DMS53 treated with DMSO at 0.1 percent for 48 hours (cell line): ENCODE results near the gene AXDND1.

ENCODE experiments used
- DNase-seq: peaks from one replicate; lab custom pipeline; 2025; ENCODE audit not compliant: unreplicated experiment; lab: John Stamatoyannopoulos, UW

The AXDND1 gene

DNA sequence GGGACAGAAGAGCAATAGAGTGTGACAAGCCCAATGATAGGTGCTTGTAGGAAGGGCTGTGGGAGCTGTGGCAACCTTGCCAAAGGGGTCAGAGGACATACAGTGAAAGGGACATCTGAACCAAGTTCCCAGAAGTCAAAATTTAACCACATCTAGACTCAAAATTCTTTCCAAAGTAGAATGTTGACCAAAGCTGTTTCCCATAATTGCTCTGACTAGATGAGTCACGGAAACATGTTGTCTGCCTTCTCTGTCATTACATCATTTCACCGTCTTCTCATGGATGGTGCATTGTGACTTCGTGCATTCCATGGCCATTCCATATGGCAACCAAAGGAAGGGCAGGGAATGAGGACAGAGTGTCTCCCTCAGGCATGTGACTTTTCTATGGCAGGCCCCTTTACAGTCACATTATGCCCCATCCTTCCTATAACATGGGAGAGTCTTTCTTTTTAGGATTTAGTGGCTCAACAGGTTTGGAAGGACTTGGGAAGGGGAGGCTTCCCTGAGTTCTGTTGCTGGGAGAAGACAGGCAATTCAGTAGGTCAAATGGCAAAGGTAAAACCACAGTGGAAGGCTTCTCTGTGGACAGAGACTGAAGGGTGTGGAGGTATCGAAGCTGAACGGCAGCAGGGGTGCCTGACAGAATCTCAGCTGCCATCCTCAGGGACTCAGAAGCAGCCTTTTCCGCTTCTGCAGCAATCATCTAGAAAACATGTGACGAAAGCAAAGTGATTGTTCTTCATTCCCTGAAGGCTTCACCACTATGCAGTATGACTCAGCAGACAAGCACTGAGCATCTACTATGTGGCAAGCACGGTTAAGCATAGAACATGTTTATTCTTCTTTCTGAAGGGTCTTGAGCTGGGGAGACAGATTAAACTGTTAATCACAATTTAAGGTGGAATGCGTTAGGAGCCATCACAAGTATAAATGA is 185.2 kb downstream of the AXDND1 start:
- no peak for DNase-seq

DNA sequence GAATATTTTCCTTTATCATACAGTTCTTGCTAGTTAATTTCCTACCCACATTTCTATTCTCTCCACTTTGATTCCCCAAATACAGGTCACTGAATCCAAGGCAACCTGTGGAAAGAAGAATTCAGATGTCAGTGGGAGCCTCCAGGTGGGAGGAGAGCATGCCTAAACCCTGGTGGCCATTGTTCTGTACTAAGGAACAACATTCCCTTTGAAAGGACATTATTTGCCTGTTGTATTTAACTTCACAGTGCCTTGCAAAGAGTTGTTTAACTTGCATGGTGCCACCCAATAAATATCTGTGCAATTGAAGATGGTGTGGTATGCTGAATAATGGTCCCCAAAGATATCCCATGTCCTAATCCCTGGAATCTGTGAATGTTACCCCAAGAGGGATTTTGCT is 188.7 kb downstream of the AXDND1 start:
- no peak for DNase-seq

DNA sequence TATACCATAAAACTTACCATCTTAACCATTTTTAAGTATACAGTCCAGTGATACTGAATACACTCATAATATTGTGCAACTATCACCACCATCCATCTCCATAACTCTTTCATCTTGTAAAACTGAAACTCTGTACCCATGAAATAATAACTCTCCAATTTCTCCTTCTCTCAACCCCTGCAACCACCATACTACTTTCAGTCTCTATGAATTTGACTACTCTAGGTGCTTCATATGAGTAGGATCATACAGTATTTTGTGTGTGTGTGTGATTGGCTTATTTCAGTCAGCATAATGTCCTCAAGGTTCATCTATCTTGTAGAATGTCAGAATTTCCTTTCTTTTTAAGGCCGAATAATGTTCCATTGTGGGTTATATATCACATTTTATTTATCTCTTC is 192.3 kb downstream of the AXDND1 start:
- no peak for DNase-seq

DNA sequence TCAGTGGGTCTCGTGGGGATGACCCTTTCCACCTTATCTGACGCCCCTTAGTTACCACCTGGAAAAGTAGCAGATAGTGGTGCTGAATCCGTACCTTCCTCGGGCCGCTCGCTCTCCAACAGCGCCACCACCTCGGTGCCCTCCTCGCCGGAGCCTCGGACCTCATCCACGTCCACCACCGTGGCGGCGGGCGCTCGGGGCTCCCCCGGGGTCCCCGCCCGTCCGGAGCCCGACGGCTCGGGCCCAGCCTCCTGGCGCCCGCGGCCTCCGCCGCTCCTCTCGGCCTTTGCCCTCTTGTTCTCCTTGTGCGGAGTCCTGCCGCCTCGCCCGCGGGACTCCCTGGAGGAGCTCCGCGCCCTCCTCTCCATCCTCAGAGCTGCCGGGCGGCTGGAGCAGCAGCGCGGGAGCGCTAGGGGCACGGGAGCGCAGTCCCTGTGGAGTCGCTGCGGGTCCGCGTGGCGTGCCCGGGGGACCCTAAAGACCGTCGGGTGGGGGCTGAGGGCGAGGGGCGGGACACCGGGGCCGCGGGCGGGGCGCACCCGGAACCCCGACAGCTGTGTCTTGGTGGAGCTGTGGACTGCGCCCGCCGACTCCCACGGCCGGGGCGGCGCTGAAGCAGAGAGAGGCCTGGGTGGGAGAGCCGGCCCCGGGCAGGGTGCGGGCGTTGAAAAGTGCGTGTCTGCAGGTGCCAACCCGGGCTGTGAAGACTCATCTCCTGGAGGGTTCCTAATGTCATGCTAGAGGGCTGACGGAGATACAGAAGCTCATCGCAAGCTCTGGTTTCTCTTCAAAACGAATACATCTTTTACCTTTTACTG is 209.9 kb downstream of the AXDND1 start, which contains the start of gene NPHS2:
Gene NPHS2, minus strand, starts transcription at position 452 of the 818 bp plus-strand sequence. Its CDS starts 84 bp downstream, at position 368.
- DNase-seq: no peak

DNA sequence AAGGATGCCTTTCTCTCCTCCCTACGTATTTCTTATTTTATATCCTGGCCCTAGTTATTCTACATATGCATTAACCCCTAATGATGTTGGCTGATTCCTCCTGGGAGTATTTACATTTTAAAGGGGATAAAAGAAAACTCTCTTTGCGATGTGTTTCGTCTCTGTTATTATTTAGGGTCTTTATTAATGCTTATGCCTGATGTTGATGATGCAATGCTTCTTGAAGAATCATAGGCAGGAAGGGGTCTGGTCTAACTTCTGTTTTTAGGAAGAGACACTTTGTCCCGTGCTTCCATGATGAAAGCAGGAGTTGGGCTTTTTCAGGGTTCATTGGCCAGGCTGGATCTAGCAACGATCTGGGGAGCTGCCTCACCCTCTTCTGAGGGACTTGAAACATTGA is 210.7 kb downstream of the AXDND1 start:
- DNase-seq: no peak

DNA sequence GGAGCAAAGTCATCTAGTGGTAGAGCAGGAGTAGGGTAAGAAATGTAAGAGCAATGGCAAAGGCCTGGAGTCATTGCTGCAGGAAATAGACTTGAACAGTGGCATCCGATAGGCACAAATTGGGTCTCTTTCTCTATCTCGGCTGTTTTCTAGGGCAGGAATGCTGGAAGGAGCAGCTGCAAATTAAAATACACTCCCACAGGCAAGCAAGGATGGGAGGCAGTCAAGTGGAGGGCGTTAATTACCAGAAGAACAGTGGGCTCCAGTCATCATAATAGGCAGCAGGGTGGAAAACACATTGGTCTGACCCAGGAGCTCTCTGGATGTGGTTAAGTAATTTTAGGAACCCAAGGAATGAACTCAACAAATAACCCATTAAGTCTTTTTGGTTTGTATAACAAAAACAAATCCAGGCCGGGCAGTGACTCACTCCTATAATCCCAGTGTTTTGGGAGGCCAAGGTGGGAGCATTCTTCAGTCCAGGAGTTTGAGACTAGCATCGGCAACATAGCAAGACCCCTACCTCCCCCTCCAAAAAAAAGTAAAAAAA is 218.1 kb downstream of the AXDND1 start:
- no peak for DNase-seq

DNA sequence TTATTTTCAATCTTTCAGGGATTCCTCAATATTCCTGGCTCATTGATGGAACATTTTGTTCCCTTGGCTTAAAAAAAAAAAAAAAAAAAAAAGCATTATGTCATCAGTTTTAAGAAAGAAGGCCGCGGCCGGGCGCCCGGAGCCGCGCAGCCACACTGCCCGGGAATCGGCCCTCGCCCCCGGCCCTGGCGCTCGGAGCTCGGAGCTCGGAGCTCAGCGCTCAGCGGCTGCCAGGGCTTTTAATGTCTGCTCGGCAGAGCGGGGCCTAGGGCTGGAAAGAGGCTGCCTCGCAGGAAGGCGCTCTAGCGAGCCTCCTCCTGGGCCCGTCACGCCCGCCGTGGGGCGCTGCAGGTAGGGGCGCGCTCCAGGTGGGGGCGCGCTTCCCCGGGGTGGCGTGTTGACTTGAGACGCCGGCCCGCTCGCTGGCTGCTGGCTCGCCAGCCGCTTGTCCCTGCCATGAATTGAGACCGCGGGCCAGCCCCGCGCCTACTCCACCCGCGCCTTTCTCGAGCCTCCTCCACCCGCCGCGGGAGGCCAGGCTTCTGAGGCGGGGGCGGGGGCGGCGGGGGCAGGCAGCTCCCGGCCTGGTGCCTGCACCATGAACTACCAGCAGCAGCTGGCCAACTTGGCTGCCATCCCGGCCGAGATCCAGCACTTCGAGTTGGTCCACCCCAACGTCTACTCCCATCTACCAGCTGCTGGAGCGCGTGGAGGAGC is 220.5 kb downstream of the AXDND1 start:
- peak; percentile 80 for DNase-seq

DNA sequence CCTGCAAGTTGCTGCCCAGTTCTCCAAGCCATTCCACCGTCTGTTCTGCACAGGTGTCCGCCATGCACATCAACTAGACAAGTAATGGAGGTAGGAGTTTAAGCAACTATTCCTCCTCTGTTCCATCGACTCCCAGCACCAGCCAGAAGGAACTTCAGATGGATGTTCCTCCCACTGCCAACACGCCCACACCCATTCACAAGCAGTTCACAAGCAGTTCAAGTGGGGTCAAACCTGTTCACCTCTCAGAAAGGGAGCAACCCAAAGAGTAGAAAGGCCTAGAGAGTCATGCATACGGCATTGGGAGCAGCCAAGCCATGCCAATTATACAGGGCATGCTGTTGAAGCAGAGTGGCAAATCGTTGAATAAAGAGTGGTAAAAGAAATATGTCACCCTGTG is 221.6 kb downstream of the AXDND1 start:
- no peak for DNase-seq

DNA sequence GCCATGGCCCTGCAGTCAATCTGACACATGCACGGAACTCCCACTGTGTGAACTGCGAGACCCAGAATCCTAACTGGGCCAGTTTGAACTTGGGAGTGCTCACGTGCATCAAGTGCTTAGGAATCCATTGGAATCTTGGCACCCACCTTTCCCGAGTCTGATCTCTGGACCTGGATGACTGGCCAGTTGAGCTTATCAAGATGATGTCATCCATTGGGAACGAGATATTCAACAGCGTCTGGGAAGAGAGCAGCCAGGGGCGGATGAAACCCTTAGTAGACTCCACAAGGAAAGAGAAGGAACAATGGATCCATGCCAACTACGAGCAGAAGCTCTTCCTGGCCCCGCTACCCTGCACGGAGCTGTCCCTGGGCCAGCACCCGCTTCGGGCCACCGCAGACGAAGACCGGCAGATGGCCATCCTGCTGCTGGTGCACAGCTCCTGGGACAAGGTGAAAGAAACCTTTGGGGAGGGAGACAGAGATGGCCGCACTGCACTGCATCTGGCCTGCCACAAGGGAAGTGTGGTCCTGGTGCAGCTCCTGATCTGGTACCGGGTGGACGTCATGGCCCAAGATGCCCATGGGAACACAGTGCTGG is 222.8 kb downstream of the AXDND1 start:
- no peak for DNase-seq

DNA sequence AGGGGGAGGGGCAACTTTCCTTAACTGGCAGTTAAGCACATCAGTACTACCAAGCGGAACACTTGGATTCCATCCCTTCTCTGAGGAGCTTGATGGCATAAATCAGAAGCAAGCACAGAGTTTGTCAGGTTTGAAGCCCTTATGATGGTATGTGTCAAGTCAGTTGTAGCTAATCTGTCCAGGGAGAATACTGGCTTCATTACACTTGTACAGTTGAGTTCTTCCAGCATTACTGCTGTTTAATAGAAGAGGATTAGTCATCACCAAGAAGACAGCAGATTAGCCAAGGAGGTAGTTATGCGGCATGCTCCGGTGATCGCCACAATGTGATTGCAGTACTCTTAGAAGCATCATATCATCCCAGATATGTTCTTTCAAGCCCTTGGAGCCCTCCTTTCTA is 223.7 kb downstream of the AXDND1 start:
- DNase-seq: no peak

DNA sequence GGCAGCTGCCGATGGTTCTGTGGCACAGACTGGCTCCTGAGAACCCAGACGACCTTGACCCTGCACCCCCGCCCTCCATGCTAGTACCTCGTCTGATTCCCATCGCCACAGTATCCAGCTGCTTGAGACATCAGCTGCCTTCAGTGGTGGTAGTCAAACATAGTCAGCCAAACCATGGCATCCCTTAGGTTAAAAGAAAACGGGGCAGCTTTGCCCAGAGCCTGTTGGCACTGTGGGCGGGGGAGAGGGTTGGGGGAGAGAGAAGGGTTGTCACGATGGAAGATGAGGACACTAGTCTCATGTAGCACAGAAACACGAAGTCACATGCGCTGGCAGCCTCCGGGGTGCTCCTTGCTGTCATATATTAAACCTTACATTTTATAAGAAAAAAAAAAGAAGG is 224.9 kb downstream of the AXDND1 start:
- no peak for DNase-seq

DNA sequence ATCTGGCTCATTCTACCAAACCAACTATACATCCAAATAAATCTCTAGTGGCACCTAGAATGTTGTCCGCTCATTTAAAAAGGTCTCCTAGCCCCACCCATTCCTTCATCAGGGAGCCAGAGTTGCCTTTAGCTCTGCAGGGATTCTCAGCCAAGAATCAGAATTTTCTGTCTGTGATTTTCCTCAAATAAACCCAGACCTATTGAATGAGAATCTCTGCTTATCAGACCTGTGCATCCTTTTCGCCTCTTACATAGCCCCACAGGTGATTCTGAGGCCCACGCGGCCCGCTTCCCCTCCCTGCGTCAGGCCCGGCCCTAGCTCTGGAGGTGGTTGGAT is 225.5 kb downstream of the AXDND1 start:
- no peak for DNase-seq

DNA sequence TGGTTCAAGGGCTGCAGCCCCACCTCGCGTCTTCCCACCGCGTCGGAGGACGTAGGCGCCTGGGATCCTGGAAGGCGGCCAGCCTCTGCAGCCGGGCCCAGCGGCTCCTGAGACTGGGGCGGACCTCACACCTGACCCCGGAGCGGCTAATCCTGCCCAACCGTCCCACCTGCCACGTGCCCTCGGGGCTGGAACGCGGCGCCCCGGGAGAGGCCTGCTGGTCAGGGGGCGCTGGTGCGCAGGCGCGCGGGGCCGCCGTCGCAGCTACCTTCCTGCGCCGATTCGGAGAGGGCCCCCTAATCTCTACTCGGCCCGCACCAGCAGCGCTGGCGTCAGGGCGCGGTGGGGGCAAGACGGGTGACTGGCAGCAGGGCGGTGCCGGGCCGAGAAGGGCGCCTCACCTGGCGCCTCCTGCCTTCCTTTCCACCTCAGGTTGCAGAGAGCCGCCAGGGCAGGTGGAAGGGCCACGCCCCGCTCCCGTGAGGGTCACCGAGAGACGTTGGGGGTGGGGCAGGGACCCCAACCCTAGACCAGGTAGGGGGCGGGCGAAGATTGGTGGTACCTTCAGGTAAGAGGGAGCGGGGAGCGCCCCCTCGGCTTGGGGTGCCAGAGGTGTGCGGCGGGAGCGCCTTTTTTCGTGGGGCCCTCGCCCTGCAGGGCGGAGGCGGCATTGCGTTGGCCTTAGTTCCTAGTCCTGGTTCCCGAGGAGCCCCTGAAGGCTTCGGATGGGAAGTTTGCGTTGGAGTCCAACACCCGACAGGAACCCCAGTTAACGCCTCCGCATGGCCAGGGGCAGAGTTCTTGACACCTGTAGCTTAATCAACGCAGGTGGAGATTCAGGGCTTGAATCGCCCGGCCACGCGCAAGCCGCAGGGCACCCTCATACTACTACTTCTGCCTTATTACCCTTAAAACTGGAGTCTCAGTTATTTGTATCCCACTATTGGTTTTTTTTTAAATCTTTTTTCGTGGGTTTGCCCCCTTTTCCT is 226.1 kb downstream of the AXDND1 start, which contains the start of gene TDRD5:
Gene TDRD5, plus strand, starts transcription at position 241 of the 989 bp plus-strand sequence. CDS start 784 bp downstream, outside the sequence.
- DNase-seq: peak; percentile 40

DNA sequence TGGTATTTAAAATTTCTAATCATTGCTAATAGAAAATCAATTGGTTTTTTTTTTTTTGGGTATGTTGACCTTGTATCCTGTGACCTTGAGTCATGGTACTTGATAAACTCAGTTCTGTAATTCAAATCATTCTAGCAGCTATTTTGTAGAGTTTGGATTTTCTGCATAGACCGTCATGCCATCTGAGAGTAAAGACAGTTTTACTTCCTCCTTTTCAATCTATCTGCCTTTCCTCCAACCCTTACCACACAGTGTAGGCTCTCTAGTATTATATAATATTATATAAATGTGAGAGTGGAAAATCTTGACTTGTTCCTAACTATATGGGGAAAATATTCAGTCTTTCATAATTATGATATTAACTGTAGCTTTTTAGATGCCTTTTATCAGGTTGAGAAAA is 232.9 kb downstream of the AXDND1 start:
- no peak for DNase-seq

DNA sequence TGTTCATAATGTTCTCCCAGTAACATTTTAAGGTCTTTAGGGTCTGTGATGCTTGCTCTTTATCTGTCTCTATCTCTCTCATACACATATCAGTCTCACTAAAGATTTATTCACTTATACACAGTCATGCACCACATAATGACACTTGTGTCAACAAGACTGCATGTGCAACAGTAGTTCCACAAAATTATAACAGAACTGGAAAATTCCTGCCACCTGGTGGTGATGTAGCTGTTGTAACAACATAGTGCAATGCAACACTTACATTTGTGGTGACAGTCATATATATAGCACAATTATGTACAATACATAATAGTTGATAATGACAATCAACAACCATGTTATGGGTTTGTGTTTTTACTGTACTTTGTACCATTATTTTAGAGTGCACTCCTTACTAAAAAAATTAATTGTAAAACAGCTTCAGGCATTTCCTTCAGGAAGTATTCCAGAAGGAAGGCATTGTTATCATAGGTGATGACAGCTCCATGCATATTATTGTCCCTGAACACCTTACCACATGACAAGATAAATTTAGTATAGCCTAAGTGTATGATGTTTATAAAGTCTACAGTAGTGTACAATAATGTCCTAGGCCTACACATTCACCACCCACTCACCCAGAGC is 234.0 kb downstream of the AXDND1 start:
- peak; percentile 79 for DNase-seq

DNA sequence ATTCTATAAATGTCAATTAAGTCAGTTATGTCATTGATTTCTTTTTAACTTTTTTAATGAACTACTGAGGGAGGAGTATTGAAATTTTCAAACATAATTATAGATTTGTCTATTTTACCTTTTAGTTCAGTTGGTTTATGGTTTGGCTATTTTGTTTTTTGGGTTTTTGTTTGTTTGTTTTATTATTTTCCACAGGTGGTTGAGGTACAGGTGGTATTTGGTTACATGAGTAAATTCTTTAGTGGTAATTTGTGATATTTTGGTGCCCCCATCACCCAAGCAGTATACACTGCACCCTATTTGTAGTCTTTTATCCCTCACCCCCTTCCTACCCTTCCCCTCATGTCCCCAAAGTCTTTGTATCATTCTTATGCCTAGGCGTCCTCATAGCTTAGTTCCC is 235.3 kb downstream of the AXDND1 start:
- no peak for DNase-seq
